HCT116 (cell line): Measurements from ENCODE around the gene PRPF40A.

Experiments
- RAD21 ChIP-seq: IDR thresholded peaks from 2 replicates; pipeline ENCODE4 v1.6.1; 2012; ENCODE audit warnings: low read depth, mild to moderate bottlenecking
- ZNF274 ChIP-seq: fragments of 200-500 bp; sonication (Bioruptor generic); IDR thresholded peaks from 2 replicates; pipeline ENCODE4 v1.6.1; 2014; ENCODE audit warnings: mild to moderate bottlenecking, low read depth, low read length, inconsistent platforms

GRCh38 chr2:152646264-152646663, 71.0 kb downstream of the PRPF40A start:
- no peak for TF ChIP-seq RAD21
- no peak for TF ChIP-seq ZNF274
